GM13977 (cell line): Measurements from ENCODE around the gene ERMN.
A peak's percentile ranks its signal among the peaks of the same experiment; 100 is the strongest.
"Not testable (repeated sequence)": the region's sequence is repeated elsewhere in the genome, so short reads cannot be mapped to it uniquely, and the experiment has no call there.

Source experiments
- DNase-seq: peaks from one replicate; pipeline ENCODE4 v3.0.0; 2012; ENCODE audit warnings: low spot score
- CTCF ChIP-seq: IDR thresholded peaks from 2 replicates; pipeline ENCODE4 v1.5.1; 2012; ENCODE audit warnings: mild to moderate bottlenecking, control low read depth; ENCODE audit not compliant: insufficient read depth; ENCODE audit errors: extremely low read depth, missing control alignments
- in situ Hi-C: fragments of 300-500 bp; cut with MboI; formaldehyde crosslinking; loops from one replicate; pipeline ENCODE4 v1.12.0; 2022; ENCODE audit warnings: low sequenced_read_pairs, low pct_unique_long_range_greater_than_20kb, mixed read lengths, inconsistent platforms; ENCODE audit not compliant: unreplicated experiment

ERMN gene, protein sequence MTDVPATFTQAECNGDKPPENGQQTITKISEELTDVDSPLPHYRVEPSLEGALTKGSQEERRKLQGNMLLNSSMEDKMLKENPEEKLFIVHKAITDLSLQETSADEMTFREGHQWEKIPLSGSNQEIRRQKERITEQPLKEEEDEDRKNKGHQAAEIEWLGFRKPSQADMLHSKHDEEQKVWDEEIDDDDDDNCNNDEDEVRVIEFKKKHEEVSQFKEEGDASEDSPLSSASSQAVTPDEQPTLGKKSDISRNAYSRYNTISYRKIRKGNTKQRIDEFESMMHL

GRCh38 chr2:157325786-157326185 is at the start of gene ERMN:
ERMN (minus strand) TSS chr2:157325824; CDS start chr2:157325642, 182 bp downstream.
- no peak for TF ChIP-seq CTCF
- in situ Hi-C loops: loop anchor here (25.0 kb wide), 1 partner anchor 112 kb away; the partner anchor contains the start of gene CYTIP
- no peak for DNase-seq

DNA sequence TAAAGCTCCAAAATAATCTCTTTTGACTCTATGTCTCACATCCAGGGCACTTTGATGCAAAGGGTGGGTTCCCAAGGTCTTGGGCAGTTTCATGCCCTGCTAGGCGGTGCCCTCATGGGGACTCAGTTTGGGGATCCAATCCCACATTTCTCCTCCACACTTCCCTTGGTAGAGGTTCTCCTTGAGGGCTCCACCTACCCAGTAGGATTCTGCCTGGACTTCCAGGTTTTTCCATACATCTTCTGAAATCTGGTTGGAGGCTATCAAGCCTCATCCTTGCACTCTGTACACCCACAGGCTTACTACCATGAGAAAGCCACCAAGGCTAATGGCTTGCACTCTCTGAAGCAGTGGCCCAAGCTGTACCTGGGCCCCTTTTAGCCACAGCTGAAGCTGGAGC is 49.8 kb upstream of the ERMN start:
- TF ChIP-seq CTCF: no peak
- in situ Hi-C loops: no loop called here
- DNase-seq: no peak

DNA sequence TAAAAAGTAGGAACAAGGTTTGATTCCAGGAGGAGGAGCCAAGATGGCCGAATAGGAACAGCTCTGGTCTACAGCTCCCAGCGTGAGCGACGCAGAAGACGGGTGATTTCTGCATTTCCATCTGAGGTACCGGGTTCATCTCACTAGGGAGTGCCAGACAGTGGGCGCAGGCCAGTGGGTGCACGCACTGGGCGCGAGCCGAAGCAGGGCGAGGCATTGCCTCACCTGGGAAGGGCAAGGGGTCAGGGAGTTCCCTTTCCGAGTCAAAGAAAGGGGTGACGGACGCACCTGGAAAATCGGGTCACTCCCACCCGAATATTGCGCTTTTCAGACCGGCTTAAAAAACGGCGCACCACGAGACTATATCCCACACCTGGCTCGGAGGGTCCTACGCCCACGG is 42.9 kb upstream of the ERMN start:
- DNase-seq, in situ Hi-C loops: not testable (repeated sequence)

DNA sequence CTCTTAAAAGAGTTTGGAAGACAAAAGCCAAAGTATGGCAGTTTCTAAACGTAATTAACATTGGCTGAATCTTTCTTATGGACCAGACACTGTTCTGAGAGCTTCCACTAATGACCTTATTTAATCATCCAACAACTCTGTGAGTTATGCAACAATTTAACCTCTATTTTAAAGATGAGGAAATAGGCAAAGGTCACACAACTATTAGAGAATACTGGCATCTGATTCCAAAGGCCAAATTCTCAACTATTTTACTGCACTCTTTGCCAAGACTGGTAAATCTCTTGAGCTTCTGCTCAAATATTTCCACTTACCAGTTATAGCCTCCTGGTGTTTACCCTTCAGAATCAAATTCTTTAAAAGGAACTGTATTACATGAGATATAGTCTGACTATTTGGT is 42.1 kb upstream of the ERMN start:
- DNase-seq: no peak
- in situ Hi-C loops: no loop called here
- TF ChIP-seq CTCF: no peak

DNA sequence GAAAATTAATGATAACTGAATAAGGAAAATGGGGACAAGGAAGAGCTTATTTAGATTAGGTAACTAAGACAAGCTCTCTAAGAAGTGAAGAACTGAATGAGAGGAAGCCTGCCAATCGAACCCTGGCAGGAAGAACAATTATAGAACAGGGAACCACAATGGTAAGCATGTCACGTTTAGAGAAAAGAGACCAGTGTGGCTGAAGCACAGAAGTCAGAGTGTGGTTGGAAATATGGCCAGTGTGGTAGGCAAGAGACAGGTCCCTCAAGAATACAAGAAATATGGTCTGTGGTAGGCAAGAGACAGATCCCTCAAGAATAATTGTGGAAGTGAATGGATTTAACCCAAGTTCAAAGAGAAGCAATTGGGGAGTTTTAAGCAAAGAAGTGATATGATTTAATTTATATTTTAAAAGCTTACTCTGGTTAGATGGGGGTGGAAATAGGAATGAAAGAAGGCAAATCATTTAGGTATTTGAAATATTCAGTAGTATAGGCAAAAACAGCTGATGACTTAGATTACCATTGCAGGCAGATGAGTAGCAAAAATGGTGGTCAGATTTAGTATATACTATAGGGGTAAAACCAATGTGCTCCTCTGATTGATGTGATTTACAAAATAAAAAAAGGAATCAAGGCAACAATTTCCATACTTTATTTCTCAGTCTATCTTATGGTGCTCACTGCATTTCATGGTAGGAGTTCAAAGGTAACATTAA is 38.8 kb upstream of the ERMN start:
- in situ Hi-C loops: no loop called here

GRCh38 chr2:157363612-157364101 is 38.0 kb upstream of the ERMN start:
- no peak for TF ChIP-seq CTCF
- DNase-seq: peak; percentile 49
- in situ Hi-C loops: no loop called here

More for the DNA sequence above, 38.8 kb upstream of the ERMN start:
- no peak for TF ChIP-seq CTCF
- DNase-seq: peak; percentile 36

DNA sequence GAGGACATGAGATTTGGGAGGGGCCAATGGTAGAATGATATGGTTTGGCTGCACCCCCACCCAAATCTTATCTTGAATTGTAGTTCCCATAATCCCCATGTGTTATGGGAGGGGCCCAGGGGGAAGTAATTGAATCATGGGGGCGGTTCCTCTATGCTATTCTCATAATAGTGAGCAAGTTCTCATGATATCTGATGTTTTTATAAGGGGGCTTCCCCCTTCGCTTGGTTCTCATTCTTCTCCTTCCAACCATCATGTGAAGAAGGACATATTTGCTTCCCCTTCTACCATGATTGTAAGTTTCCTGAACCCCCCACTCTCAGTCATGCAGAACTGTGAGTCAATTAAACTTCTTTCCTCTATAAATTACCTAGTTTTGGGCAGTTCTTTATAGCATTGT is 37.0 kb upstream of the ERMN start:
- in situ Hi-C loops: no loop called here
- no peak for DNase-seq
- TF ChIP-seq CTCF: no peak
